ENCODE measurements around the gene PRKCQ. TPM values are rescaled to one million over a fixed set of nuclear protein-coding genes. Genes with fewer than 3 reads are reported as not detected.

The PRKCQ gene
- total and polyA plus RNA-seq, 2 of the 13 experiments (the other 11 are each of a cell fraction or from before 2014, with no cell fraction given): 0.13 to 0.35 TPM

- ChIA-PET CTCF (ENCODE audit: low intra/inter-chr PET ratio, low total read pairs) (interaction anchor here (1.7 to 2.7 kb wide), 3 partner anchors 198 to 312 kb away, joined by 22 to 25 read pairs (median 25); partner anchors contain the start of genes PFKFB3 and RBM17), POLR2A (interaction anchor here (0.6 kb wide), 1 partner anchor 205 kb away, joined by 3 read pairs; no protein-coding TSS in a partner anchor)
- intact Hi-C loops (cut with micrococcal nuclease; ENCODE audit: unreplicated experiment): loop anchor here (1.0 to 10.0 kb wide), 5 partner anchors 126 to 389 kb away; partner anchors contain the start of genes PFKFB3 and RBM17
- Histone ChIP-seq H3K27me3 (ENCODE audit: control insufficient read depth in 1 of 2, insufficient read depth in 2 of 2, low read length in 2 of 2) (peaks cover 1 to 30% of the 10 kb centered on the region in 2 experiments; a peak in 3 of 5 replicates), H4K20me1 (ENCODE audit: insufficient read depth, low read length) (no peaks in the 10 kb centered on the region), H3K4me1 (ENCODE audit: insufficient read depth, low read length) (peaks cover 6% of the 10 kb centered on the region; the same call in 1 of the 2 replicates), H3K27ac (ENCODE audit: extremely low read length, insufficient read depth, low read length) (no peak overlapping the region), H2AFZ (ENCODE audit: low read length) (no peak overlapping the region), H3K9me3 (ENCODE audit: low read length) (no peaks in the 10 kb centered on the region), H3K36me3 (replicated peaks in 1 of 2; ENCODE audit: control insufficient read depth in 1 of 2, insufficient read depth in 2 of 2, low read length in 2 of 2) (no peaks in the 10 kb centered on the region), H3K4me3 (replicated peaks in 1 of 3; ENCODE audit: insufficient read depth in 1 of 3, low read depth in 2 of 3, low read length in 3 of 3) (no peak overlapping the region), H3K79me2 (ENCODE audit: insufficient read depth, low read length) (no peaks in the 10 kb centered on the region), H3K4me2 (ENCODE audit: low read depth, low read length) (peak overlapping the region; percentile 70; the same call in 1 of the 2 replicates), H3K9ac (ENCODE audit: insufficient read depth, low read depth, low read length) (no peak overlapping the region)
- in situ Hi-C loops (cut with HindIII; ENCODE audit: extremely low pct_ligation_motif_present, low pct_unique_long_range_greater_than_20kb): loop anchor here (5.0 to 10.0 kb wide), 2 partner anchors 199 to 226 kb away; partner anchors contain the start of gene PFKFB3
- no TSS peak for BruUV-seq (replicated peaks)
- FAIRE-seq: no peak
- 81% methylated on average over 11 of the region's 12 CpGs for WGBS (ENCODE audit: low lambda C conversion rate)
- no peak for ATAC-seq
- no peak for DNase-seq (ENCODE audit: low spot score)
- TF ChIP-seq ZBTB34 (CRISPR knock-in tag; IDR thresholded peaks at IDR 0.05): no peak
- no peak for TF ChIP-seq ZNF546 (CRISPR knock-in tag; conservative IDR thresholded peaks at IDR 0.05)
- no peak for TF ChIP-seq RELA (CRISPR knock-in tag; IDR thresholded peaks at IDR 0.05)
- TF ChIP-seq, protein P1, sequence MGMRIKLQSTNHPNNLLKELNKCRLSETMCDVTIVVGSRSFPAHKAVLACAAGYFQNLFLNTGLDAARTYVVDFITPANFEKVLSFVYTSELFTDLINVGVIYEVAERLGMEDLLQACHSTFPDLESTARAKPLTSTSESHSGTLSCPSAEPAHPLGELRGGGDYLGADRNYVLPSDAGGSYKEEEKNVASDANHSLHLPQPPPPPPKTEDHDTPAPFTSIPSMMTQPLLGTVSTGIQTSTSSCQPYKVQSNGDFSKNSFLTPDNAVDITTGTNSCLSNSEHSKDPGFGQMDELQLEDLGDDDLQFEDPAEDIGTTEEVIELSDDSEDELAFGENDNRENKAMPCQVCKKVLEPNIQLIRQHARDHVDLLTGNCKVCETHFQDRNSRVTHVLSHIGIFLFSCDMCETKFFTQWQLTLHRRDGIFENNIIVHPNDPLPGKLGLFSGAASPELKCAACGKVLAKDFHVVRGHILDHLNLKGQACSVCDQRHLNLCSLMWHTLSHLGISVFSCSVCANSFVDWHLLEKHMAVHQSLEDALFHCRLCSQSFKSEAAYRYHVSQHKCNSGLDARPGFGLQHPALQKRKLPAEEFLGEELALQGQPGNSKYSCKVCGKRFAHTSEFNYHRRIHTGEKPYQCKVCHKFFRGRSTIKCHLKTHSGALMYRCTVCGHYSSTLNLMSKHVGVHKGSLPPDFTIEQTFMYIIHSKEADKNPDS (CRISPR knock-in tag; IDR thresholded peaks at IDR 0.05): no peak
- no peak for TF ChIP-seq ZNF20 (CRISPR knock-in tag; IDR thresholded peaks at IDR 0.05)
- TF ChIP-seq ZNF572 (CRISPR knock-in tag; IDR thresholded peaks at IDR 0.05): no peak
- TF ChIP-seq TBX3 (IDR thresholded peaks at IDR 0.05; ENCODE audit: borderline replicate concordance): no peak
- no peak for TF ChIP-seq KDM6A (CRISPR knock-in tag; IDR thresholded peaks at IDR 0.05; ENCODE audit: low read depth)
- no peak for TF ChIP-seq NCOA2 (CRISPR knock-in tag; IDR thresholded peaks at IDR 0.05)
- TF ChIP-seq ZNF34 (CRISPR knock-in tag; IDR thresholded peaks at IDR 0.05; ENCODE audit: borderline replicate concordance): no peak
- TF ChIP-seq TBX2 (CRISPR knock-in tag; IDR thresholded peaks at IDR 0.05; ENCODE audit: borderline replicate concordance): no peak
These were observed 179.1 kb downstream of the PRKCQ start for GRCh38 chr10:6400821-6401465.

Measured in HepG2 (cell line).